ENCODE results near the gene SLC31A2.

The SLC31A2 gene

GRCh38 chr9:113187929-113188595 lies 37.3 kb downstream of the SLC31A2 start:
- DNase-seq (ENCODE audit: low read depth), result peak; percentile 69
- TF ChIP-seq CTCF (conservative IDR thresholded peaks at IDR 0.05; ENCODE audit: low read depth, low read length), result no peak
- H3K4me3 ChIP-seq (ENCODE audit: low read length), result no peak overlapping the region

- TF ChIP-seq CTCF (conservative IDR thresholded peaks at IDR 0.05; ENCODE audit: low read depth, low read length), result no peak
- DNase-seq (ENCODE audit: low read depth), result no peak
- no peak overlapping the region for H3K4me3 ChIP-seq (ENCODE audit: low read length)
Measured at GRCh38 chr9:113192455-113192854, 41.6 kb downstream of the SLC31A2 start.

- H3K4me3 ChIP-seq (ENCODE audit: low read length), result no peak overlapping the region
- no peak for TF ChIP-seq CTCF (conservative IDR thresholded peaks at IDR 0.05; ENCODE audit: low read depth, low read length)
Measured at GRCh38 chr9:113199683-113200329, 49.0 kb downstream of the SLC31A2 start.

GRCh38 chr9:113205432-113205831 lies 54.6 kb downstream of the SLC31A2 start:
- TF ChIP-seq CTCF (conservative IDR thresholded peaks at IDR 0.05; ENCODE audit: low read depth, low read length), result no peak
- no peak for DNase-seq (ENCODE audit: low read depth)
- no peak overlapping the region for H3K4me3 ChIP-seq (ENCODE audit: low read length)

More at GRCh38 chr9:113199683-113200329, 49.0 kb downstream of the SLC31A2 start:
- no peak for DNase-seq (ENCODE audit: low read depth)

GRCh38 chr9:113205861-113206260 lies 55.1 kb downstream of the SLC31A2 start:
- no peak for DNase-seq (ENCODE audit: low read depth)
- TF ChIP-seq CTCF (conservative IDR thresholded peaks at IDR 0.05; ENCODE audit: low read depth, low read length), result no peak
- no peak overlapping the region for H3K4me3 ChIP-seq (ENCODE audit: low read length)

GRCh38 chr9:113210815-113211214 lies 60.0 kb downstream of the SLC31A2 start:
- no peak overlapping the region for H3K4me3 ChIP-seq (ENCODE audit: low read length)
- DNase-seq (ENCODE audit: low read depth), result no peak
- no peak for TF ChIP-seq CTCF (conservative IDR thresholded peaks at IDR 0.05; ENCODE audit: low read depth, low read length)

Data from retinal pigment epithelial cell (primary cell).